HepG2 (cell line): Measurements from ENCODE around the gene LSM2. TPM values are rescaled to one million over a fixed set of nuclear protein-coding genes. Genes with fewer than 3 reads are reported as not detected.

Experiments
- CREBL2 ChIP-seq: sonication (generic); formaldehyde crosslinking; IDR thresholded peaks from 2 replicates; pipeline ENCODE4 v1.8.1; 2023; ENCODE audit warnings: missing genetic modification reagents, mild to moderate bottlenecking, borderline replicate concordance
- DPF2 ChIP-seq: sonication (generic); formaldehyde crosslinking; IDR thresholded peaks from 2 replicates; pipeline ENCODE4 v1.4.0; 2020; ENCODE audit warnings: mild to moderate bottlenecking, low read depth, missing genetic modification reagents, borderline replicate concordance
- EHMT2 ChIP-seq: fragments of 200-600 bp; sonication (generic); IDR thresholded peaks from 2 replicates; pipeline ENCODE4 v1.7.0; 2017; ENCODE audit warnings: antibody characterized with exemption, low read depth, low read length, borderline replicate concordance
- HNRNPH1 ChIP-seq: fragments of 200-400 bp; formaldehyde crosslinking; optimal IDR thresholded peaks from 2 replicates; pipeline ENCODE3; 2017; ENCODE audit warnings: mild to moderate bottlenecking, low read depth, low read length
- KAT2B ChIP-seq: fragments of 150-350 bp; IDR thresholded peaks from 2 replicates; pipeline ENCODE4 v1.6.1; 2014; ENCODE audit warnings: low read depth, low read length, borderline replicate concordance
- MXI1 ChIP-seq: IDR thresholded peaks from 3 replicates; pipeline ENCODE4 v1.6.1; 2012; ENCODE audit warnings: low read depth, low read length, inconsistent platforms, borderline replicate concordance
- NR0B2 ChIP-seq: sonication (generic); formaldehyde crosslinking; IDR thresholded peaks from 2 replicates; pipeline ENCODE4 v1.4.0; 2020; ENCODE audit warnings: mild to moderate bottlenecking, missing genetic modification reagents
- NR2F1 ChIP-seq, 2 experiments: fragments of 450-650 bp in 1 of 2; formaldehyde crosslinking in 1 of 2; IDR thresholded peaks; 2 replicates each; pipeline versions ENCODE4 v1.5.0 to v1.6.1; 2016 to 2020; ENCODE audit warnings: mild to moderate bottlenecking in 1 of 2, missing compliant biosample characterization in 1 of 2, missing genetic modification reagents in 1 of 2, moderate library complexity in 1 of 2
- REST ChIP-seq, 2 experiments: IDR thresholded peaks; 2 replicates each; pipeline ENCODE4 v1.6.1; 2011 to 2012; ENCODE audit warnings: low read length in 2 of 2, borderline replicate concordance in 1 of 2, low read depth in 1 of 2, mild to moderate bottlenecking in 1 of 2, moderate library complexity in 1 of 2
- SOX13 ChIP-seq, 3 experiments: fragments of 450-650 bp in 1 of 3; sonication (generic) in 1 of 3; formaldehyde crosslinking in 1 of 3; IDR thresholded peaks in 2 of 3; conservative IDR thresholded peaks in 1 of 3; 2 replicates each; pipeline versions ENCODE4 v1.5.0 to v1.6.1; 2016 to 2020; ENCODE audit warnings: antibody characterized with exemption in 1 of 3, mild to moderate bottlenecking in 1 of 3, missing compliant biosample characterization in 1 of 3, missing genetic modification reagents in 1 of 3, moderate library complexity in 1 of 3
- SYNCRIP ChIP-seq: fragments of 200-400 bp; formaldehyde crosslinking; IDR thresholded peaks from 2 replicates; pipeline ENCODE4 v1.6.1; 2018; ENCODE audit warnings: mild to moderate bottlenecking, low read depth, low read length; ENCODE audit not compliant: insufficient read depth
- ZFP36 ChIP-seq: fragments of 150-350 bp; IDR thresholded peaks from 2 replicates; pipeline ENCODE4 v1.6.1; 2018; ENCODE audit warnings: borderline replicate concordance, low read length, low read depth; ENCODE audit not compliant: partially characterized antibody
- ZNF142 ChIP-seq: sonication (generic); formaldehyde crosslinking; IDR thresholded peaks from 2 replicates; pipeline ENCODE4 v1.4.0; 2020; ENCODE audit warnings: missing genetic modification reagents
- ZNF225 ChIP-seq: sonication (generic); formaldehyde crosslinking; IDR thresholded peaks from 2 replicates; pipeline ENCODE4 v1.4.0; 2020; ENCODE audit warnings: mild to moderate bottlenecking, missing genetic modification reagents
- ZNF326 ChIP-seq: sonication (generic); formaldehyde crosslinking; IDR thresholded peaks from 2 replicates; pipeline ENCODE4 v1.4.0; 2020; ENCODE audit warnings: missing genetic modification reagents, borderline replicate concordance
- ZNF816 ChIP-seq: sonication (generic); formaldehyde crosslinking; IDR thresholded peaks from 2 replicates; pipeline ENCODE4 v1.8.0; 2022; ENCODE audit warnings: missing genetic modification reagents, mild to moderate bottlenecking, borderline replicate concordance
- ZSCAN29 ChIP-seq: sonication (generic); formaldehyde crosslinking; conservative IDR thresholded peaks from 2 replicates; pipeline ENCODE4 v1.4.0; 2020; ENCODE audit warnings: mild to moderate bottlenecking, missing genetic modification reagents
- polyA plus RNA-seq, 8 experiments: library from polyadenylated mRNA; depleted of rRNA in 3 of 8; stranded (reverse) in 7 of 8; unstranded in 1 of 8; fragments of >200 nt; fragmentation: Illumina TruSeq in 4 of 8; extraction: Trizol in 4 of 8; gene quantifications; 2 replicates each; pipeline versions ENCODE4 v1.2.1 to v1.2.3, GENCODE V29; 2011 to 2016; ENCODE audit warnings: low read depth in 4 of 8, missing spikeins in 1 of 8, mixed read lengths in 1 of 8; ENCODE audit not compliant: insufficient read depth in 1 of 8
- total RNA-seq, 5 experiments: library from RNA; depleted of rRNA; stranded (reverse); fragments of >200 nt; fragmentation: Illumina TruSeq; extraction: Trizol; gene quantifications; 2 replicates each; pipeline ENCODE4 v1.2.3, GENCODE V29; 2016; ENCODE audit warnings: low read depth in 1 of 5

Gene LSM2
- total and polyA plus RNA-seq, 2 of the 13 experiments (the other 11 are each of a cell fraction or from before 2014, with no cell fraction given) = 69.4 to 90.5 TPM

GRCh38 chr6:31795616-31796298 is 11.0 kb downstream of the LSM2 start, which contains the start of gene VARS1 (continued):
- TF ChIP-seq ZSCAN29 (CRISPR knock-in tag) (peak; percentile 73; the same call in 1 of the 2 replicates), SOX13 (IDR thresholded peaks at IDR 0.05) (no peak), SOX13 (CRISPR knock-in tag; conservative IDR thresholded peaks at IDR 0.05 in 1 of 2, IDR thresholded peaks at IDR 0.05 in 1 of 2) (peak in 1 of 2 experiments; percentile 34; a peak in 2 of 4 replicates), ZNF326 (no peak), SYNCRIP (no peak), NR0B2 (CRISPR knock-in tag) (peak; percentile 99), HNRNPH1 (no peak), NR2F1 (CRISPR knock-in tag; IDR thresholded peaks at IDR 0.05) (peak in 1 of 2 experiments; percentile 68; a peak in 1 of 4 replicates), ZNF816 (CRISPR knock-in tag) (peak; percentile 87; the same call in 1 of the 2 replicates), ZNF225 (CRISPR knock-in tag) (peak; percentile 4; the same call in 1 of the 2 replicates), CREBL2 (CRISPR knock-in tag) (no peak), DPF2 (no peak), KAT2B (no peak), REST (IDR thresholded peaks at IDR 0.05; ENCODE audit: borderline replicate concordance in 1 of 2, low read depth in 1 of 2, low read length in 2 of 2) (no peak), ZFP36 (no peak), ZNF142 (CRISPR knock-in tag) (peak; percentile 94), MXI1 (peak; percentile 99), EHMT2 (no peak)
